HepG2 (cell line): ENCODE results near the gene RGL3. TPM values are rescaled to one million over a fixed set of nuclear protein-coding genes. Genes with fewer than 3 reads are reported as not detected.

ENCODE experiments used
- ATAC-seq: fragments of 200-7000 bp; cut with Tn5 transposase; 3 replicates; pipeline ENCODE4 v1.9.1; 2020; ENCODE audit warnings: mild to moderate bottlenecking, moderate library complexity
- BruUV-seq: library from RNA; stranded (reverse); fragments of 400-500 nt; replicated peaks from 2 replicates; lab custom pipeline; 2021; lab: Mats Ljungman, UMichigan
- CTCF ChIA-PET: fragments of 300-600 bp; formaldehyde crosslinking; extraction: SDS; loops from one replicate; lab custom pipeline; 2021; ENCODE audit warnings: low total read pairs, inconsistent platforms, low intra/inter-chr PET ratio; lab: Yijun Ruan, JAX
- POLR2A ChIA-PET: fragments of 350-600 bp; sonication (Branson Sonifier 250); formaldehyde crosslinking; loops from one replicate; lab custom pipeline; 2020; ENCODE audit warnings: antibody characterized with exemption, inconsistent platforms; lab: Yijun Ruan, JAX
- DNase-seq: peaks from one replicate; pipeline ENCODE4 v3.0.0-alpha.2; 2015; ENCODE audit warnings: low spot score
- FAIRE-seq: peaks from 3 replicates; lab custom pipeline; 2011; peaks lifted over from hg19 to GRCh38; lab: Jason Lieb, UNC
- H2AFZ ChIP-seq: one replicate; pipeline ENCODE4 v1.6.1; 2011; ENCODE audit warnings: low read length, inconsistent platforms
- H3K27ac ChIP-seq: fragments of 300-600 bp; 3 replicates; pipeline ENCODE4 v1.8.0; 2011; ENCODE audit warnings: mixed run types, mild to moderate bottlenecking, mixed read lengths, low read length, inconsistent platforms; ENCODE audit not compliant: insufficient read depth; ENCODE audit errors: extremely low read length
- H3K27me3 ChIP-seq, 2 experiments: fragments of 200-600 bp in 1 of 2; 2 replicates in 1 of 2; 3 replicates in 1 of 2; pipeline versions ENCODE4 v1.6.0 to v1.8.0; 2011; ENCODE audit warnings: low read length in 2 of 2, mild to moderate bottlenecking in 2 of 2, moderate library complexity in 2 of 2, inconsistent platforms in 1 of 2; ENCODE audit not compliant: insufficient read depth in 2 of 2, control insufficient read depth in 1 of 2
- H3K36me3 ChIP-seq, 2 experiments: fragments of 200-600 bp in 1 of 2; replicated peaks in 1 of 2; 2 replicates in 1 of 2; 3 replicates in 1 of 2; pipeline versions ENCODE4 v1.5.1 to v1.8.0; 2011; ENCODE audit warnings: low read length in 2 of 2, inconsistent platforms in 1 of 2; ENCODE audit not compliant: insufficient read depth in 2 of 2, control insufficient read depth in 1 of 2
- H3K4me1 ChIP-seq: 2 replicates; pipeline ENCODE4 v1.5.1; 2012; ENCODE audit warnings: low read length, inconsistent platforms; ENCODE audit not compliant: insufficient read depth
- H3K4me2 ChIP-seq: 2 replicates; pipeline ENCODE4 v1.6.0; 2011; ENCODE audit warnings: low read depth, low read length, inconsistent platforms
- H3K4me3 ChIP-seq, 3 experiments: fragments of 200-600 bp in 1 of 3; sonication (generic), shearing (Covaris generic) in 1 of 3; replicated peaks in 1 of 3; 2 replicates each; pipeline ENCODE4 v1.5.1; 2011 to 2016; ENCODE audit warnings: low read length in 3 of 3, inconsistent platforms in 2 of 3, low read depth in 2 of 3, mild to moderate bottlenecking in 2 of 3, control low read depth in 1 of 3, mixed read lengths in 1 of 3; ENCODE audit not compliant: insufficient read depth in 1 of 3
- H3K79me2 ChIP-seq: one replicate; pipeline ENCODE4 v1.6.1; 2011; ENCODE audit warnings: low read length, inconsistent platforms; ENCODE audit not compliant: insufficient read depth
- H3K9ac ChIP-seq: 2 replicates; pipeline ENCODE4 v1.6.0; 2011; ENCODE audit warnings: mild to moderate bottlenecking, low read depth, low read length, inconsistent platforms; ENCODE audit not compliant: insufficient read depth
- H3K9me3 ChIP-seq: 2 replicates; pipeline ENCODE4 v1.5.1; 2012; ENCODE audit warnings: mild to moderate bottlenecking, low read length
- H4K20me1 ChIP-seq: 2 replicates; pipeline ENCODE4 v1.6.0; 2011; ENCODE audit warnings: inconsistent platforms, mild to moderate bottlenecking, low read length, moderate library complexity; ENCODE audit not compliant: insufficient read depth
- HNF4A ChIP-seq: sonication (generic); formaldehyde crosslinking; IDR thresholded peaks from 2 replicates; pipeline ENCODE4 v1.4.0; 2020; ENCODE audit warnings: missing genetic modification reagents
- NCOA5 ChIP-seq: sonication (generic); formaldehyde crosslinking; IDR thresholded peaks from 2 replicates; pipeline ENCODE4 v1.4.0; 2020; ENCODE audit warnings: missing genetic modification reagents
- NR1H2 ChIP-seq: sonication (generic); formaldehyde crosslinking; IDR thresholded peaks from 2 replicates; pipeline ENCODE4 v1.8.1; 2022; ENCODE audit warnings: low read depth, missing genetic modification reagents, borderline replicate concordance
- RBFOX2 ChIP-seq: fragments of 200-400 bp; formaldehyde crosslinking; IDR thresholded peaks from 2 replicates; pipeline ENCODE4 v1.6.1; 2017; ENCODE audit warnings: low read depth, mild to moderate bottlenecking, low read length
- SRSF9 ChIP-seq: fragments of 200-400 bp; formaldehyde crosslinking; IDR thresholded peaks from 2 replicates; pipeline ENCODE4 v1.6.1; 2018; ENCODE audit warnings: borderline replicate concordance, mild to moderate bottlenecking, low read depth, low read length; ENCODE audit not compliant: insufficient read depth, poor library complexity, severe bottlenecking
- ZBTB20 ChIP-seq: sonication (generic); formaldehyde crosslinking; IDR thresholded peaks from 2 replicates; pipeline ENCODE4 v1.8.1; 2023; ENCODE audit warnings: missing genetic modification reagents, low read depth, mild to moderate bottlenecking, borderline replicate concordance
- ZNF235 ChIP-seq: sonication (generic); formaldehyde crosslinking; IDR thresholded peaks from 2 replicates; pipeline ENCODE4 v1.8.1; 2023; ENCODE audit warnings: mild to moderate bottlenecking, missing genetic modification reagents, borderline replicate concordance
- ZNF552 ChIP-seq: sonication (generic); formaldehyde crosslinking; IDR thresholded peaks from 2 replicates; pipeline ENCODE4 v1.9.0; 2022; ENCODE audit warnings: missing genetic modification reagents, mild to moderate bottlenecking, borderline replicate concordance
- ZNF780A ChIP-seq: sonication (generic); formaldehyde crosslinking; IDR thresholded peaks from 2 replicates; pipeline ENCODE4 v1.8.0; 2022; ENCODE audit warnings: mild to moderate bottlenecking, missing genetic modification reagents, moderate library complexity
- ZUFSP ChIP-seq: sonication (generic); formaldehyde crosslinking; IDR thresholded peaks from 2 replicates; pipeline ENCODE4 v1.9.0; 2021; ENCODE audit warnings: missing genetic modification reagents, mild to moderate bottlenecking, borderline replicate concordance
- WGBS: methylation state at CpG from one replicate; pipeline ENCODE4 v1.1.6; 2017; ENCODE audit warnings: low lambda C conversion rate; 5-methylcytosine and 5-hydroxymethylcytosine counted together
- in situ Hi-C: cut with HindIII; loops from 2 replicates; pipeline ENCODE4 v1.10.0; 2017; ENCODE audit warnings: low pct_unique_long_range_greater_than_20kb; ENCODE audit not compliant: extremely low pct_ligation_motif_present
- intact Hi-C: fragments of 100-400 bp; cut with micrococcal nuclease; formaldehyde crosslinking; loops from one replicate; pipeline ENCODE4 v1.10.0; 2022; ENCODE audit not compliant: unreplicated experiment
- polyA plus RNA-seq, 8 experiments: library from polyadenylated mRNA; depleted of rRNA in 3 of 8; stranded (reverse) in 7 of 8; unstranded in 1 of 8; fragments of >200 nt; fragmentation: Illumina TruSeq in 4 of 8; extraction: Trizol in 4 of 8; gene quantifications; 2 replicates each; pipeline versions ENCODE4 v1.2.1 to v1.2.3, GENCODE V29; 2011 to 2016; ENCODE audit warnings: low read depth in 4 of 8, missing spikeins in 1 of 8, mixed read lengths in 1 of 8; ENCODE audit not compliant: insufficient read depth in 1 of 8
- total RNA-seq, 5 experiments: library from RNA; depleted of rRNA; stranded (reverse); fragments of >200 nt; fragmentation: Illumina TruSeq; extraction: Trizol; gene quantifications; 2 replicates each; pipeline ENCODE4 v1.2.3, GENCODE V29; 2016; ENCODE audit warnings: low read depth in 1 of 5
- TF ChIP-seq, protein P1 (sequence below): sonication (generic); formaldehyde crosslinking; IDR thresholded peaks from 2 replicates; pipeline ENCODE4 v1.5.0; 2020; ENCODE audit warnings: missing genetic modification reagents, mild to moderate bottlenecking, borderline replicate concordance
- TF ChIP-seq, protein P2 (sequence below): sonication (generic); formaldehyde crosslinking; IDR thresholded peaks from 2 replicates; pipeline ENCODE4 v1.5.1; 2020; ENCODE audit warnings: missing genetic modification reagents, mild to moderate bottlenecking, borderline replicate concordance

The RGL3 gene
- total and polyA plus RNA-seq, 2 of the 13 experiments (the other 11 are each of a cell fraction or from before 2014, with no cell fraction given), result 4.2 to 7.6 TPM

GRCh38 chr19:11399667-11400066 lies 19.4 kb downstream of the RGL3 start:
- Histone ChIP-seq H3K9me3 (no peaks in the 10 kb centered on the region), H3K27me3 (no peaks in the 10 kb centered on the region), H3K36me3 (no peaks in the 10 kb centered on the region), H3K79me2 (no peaks in the 10 kb centered on the region), H3K9ac (no peak overlapping the region), H4K20me1 (no peaks in the 10 kb centered on the region), H2AFZ (no peak overlapping the region), H3K27ac (no peak overlapping the region), H3K4me3 (no peak overlapping the region), H3K4me1 (no peaks in the 10 kb centered on the region), H3K4me2 (no peak overlapping the region)
- no peak for TF ChIP-seq ZNF235 (CRISPR knock-in tag)
- no peak for TF ChIP-seq ZNF780A (CRISPR knock-in tag)
- no peak for TF ChIP-seq SRSF9
- TF ChIP-seq ZBTB20 (CRISPR knock-in tag), result no peak
- TF ChIP-seq HNF4A (CRISPR knock-in tag), result no peak
- no peak for TF ChIP-seq NCOA5 (CRISPR knock-in tag)
- no peak for TF ChIP-seq RBFOX2
- TF ChIP-seq ZNF552 (CRISPR knock-in tag), result no peak
- TF ChIP-seq ZUFSP (CRISPR knock-in tag), result no peak
- TF ChIP-seq, protein P1, sequence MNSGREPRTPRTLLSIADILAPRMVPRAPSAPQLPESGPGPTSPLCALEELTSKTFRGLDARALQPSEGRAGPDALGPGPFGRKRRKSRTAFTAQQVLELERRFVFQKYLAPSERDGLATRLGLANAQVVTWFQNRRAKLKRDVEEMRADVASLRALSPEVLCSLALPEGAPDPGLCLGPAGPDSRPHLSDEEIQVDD (CRISPR knock-in tag), result no peak
- TF ChIP-seq, protein P2, sequence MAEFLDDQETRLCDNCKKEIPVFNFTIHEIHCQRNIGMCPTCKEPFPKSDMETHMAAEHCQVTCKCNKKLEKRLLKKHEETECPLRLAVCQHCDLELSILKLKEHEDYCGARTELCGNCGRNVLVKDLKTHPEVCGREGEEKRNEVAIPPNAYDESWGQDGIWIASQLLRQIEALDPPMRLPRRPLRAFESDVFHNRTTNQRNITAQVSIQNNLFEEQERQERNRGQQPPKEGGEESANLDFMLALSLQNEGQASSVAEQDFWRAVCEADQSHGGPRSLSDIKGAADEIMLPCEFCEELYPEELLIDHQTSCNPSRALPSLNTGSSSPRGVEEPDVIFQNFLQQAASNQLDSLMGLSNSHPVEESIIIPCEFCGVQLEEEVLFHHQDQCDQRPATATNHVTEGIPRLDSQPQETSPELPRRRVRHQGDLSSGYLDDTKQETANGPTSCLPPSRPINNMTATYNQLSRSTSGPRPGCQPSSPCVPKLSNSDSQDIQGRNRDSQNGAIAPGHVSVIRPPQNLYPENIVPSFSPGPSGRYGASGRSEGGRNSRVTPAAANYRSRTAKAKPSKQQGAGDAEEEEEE, result no peak
- no peak for TF ChIP-seq NR1H2
- BruUV-seq, result no TSS peak
- WGBS, result 83% methylated on average over 1 of the region's 9 CpGs
- ATAC-seq, result no peak
- in situ Hi-C loops (no loop called here), intact Hi-C loops (no loop called here)
- ChIA-PET CTCF (no interaction called here), POLR2A (no interaction called here)
- FAIRE-seq, result no peak
- DNase-seq, result no peak
